Gastroesophageal sphincter (tissue), 4 donors: ENCODE measurements around the gene FAM50A. TPM values are rescaled to one million over a fixed set of nuclear protein-coding genes. Genes with fewer than 3 reads are reported as not detected.

Source experiments
- ATAC-seq: fragments of 150-250 bp; one replicate; pipeline ENCODE4 v1.9.1; 2016; ENCODE audit warnings: mild to moderate bottlenecking, moderate library complexity
- H3K27ac ChIP-seq, 4 donors: fragments of 200-600 bp; sonication (generic) in 3 of 4; 1 replicate in 3 of 4; 2 replicates in 1 of 4; pipeline ENCODE4 v1.5.1; 2016 to 2019
- H3K27me3 ChIP-seq: fragments of 200-600 bp; sonication (generic); one replicate; pipeline ENCODE4 v1.5.1; 2019
- H3K36me3 ChIP-seq, 2 donors: fragments of 200-600 bp; sonication (generic); one replicate each; pipeline ENCODE4 v1.5.1; 2019; ENCODE audit warnings: control low read depth in 1 of 2
- H3K4me1 ChIP-seq, 3 donors: fragments of 200-600 bp; sonication (generic); 1 replicate in 2 of 3; 2 replicates in 1 of 3; pipeline ENCODE4 v1.5.1; 2016 to 2019; ENCODE audit warnings: control low read depth in 2 of 3
- H3K4me3 ChIP-seq, 2 donors: fragments of 200-600 bp; sonication (generic); one replicate each; pipeline ENCODE4 v1.5.1; 2019; ENCODE audit warnings: mild to moderate bottlenecking in 1 of 2, moderate library complexity in 1 of 2
- H3K9me3 ChIP-seq, 3 donors: fragments of 200-600 bp; sonication (generic); one replicate each; pipeline ENCODE4 v1.5.1; 2017 to 2019; ENCODE audit warnings: control low read depth in 2 of 3
- CTCF ChIP-seq, 4 experiments: fragments of 200-600 bp in 2 of 4; fragments of 450-650 bp in 2 of 4; sonication (generic) in 1 of 4; IDR thresholded peaks; one replicate each; pipeline ENCODE4 v1.5.1; 2017 to 2019; ENCODE audit warnings: antibody characterized with exemption in 4 of 4, mild to moderate bottlenecking in 2 of 4, moderate library complexity in 2 of 4
- EP300 ChIP-seq: sonication (generic); formaldehyde crosslinking; IDR thresholded peaks from one replicate; pipeline ENCODE4 v1.6.1; 2017; ENCODE audit warnings: antibody characterized with exemption, mild to moderate bottlenecking
- POLR2A ChIP-seq, 2 donors: fragments of 450-650 bp; IDR thresholded peaks; one replicate each; pipeline ENCODE4 v1.6.1; 2017; ENCODE audit warnings: antibody characterized with exemption in 2 of 2, mild to moderate bottlenecking in 2 of 2, moderate library complexity in 1 of 2
- POLR2AphosphoS5 ChIP-seq: sonication (generic); formaldehyde crosslinking; IDR thresholded peaks from one replicate; pipeline ENCODE4 v1.6.1; 2017; ENCODE audit warnings: antibody characterized with exemption
- WGBS, 2 donors: methylation state at CpG; one replicate each; pipeline ENCODE4 v1.1.5; 2018; ENCODE audit warnings: low coverage in 1 of 2; 5-methylcytosine and 5-hydroxymethylcytosine counted together
- total RNA-seq, 4 donors: library from RNA; depleted of rRNA; stranded (reverse); fragments of >200 nt; gene quantifications; one replicate each; pipeline ENCODE4 v1.1.0, GENCODE V29; 2016

The FAM50A gene
- total RNA-seq, 4 donors from 2014 or later: 49.8 to 58.2 (median 53.4) TPM

DNA sequence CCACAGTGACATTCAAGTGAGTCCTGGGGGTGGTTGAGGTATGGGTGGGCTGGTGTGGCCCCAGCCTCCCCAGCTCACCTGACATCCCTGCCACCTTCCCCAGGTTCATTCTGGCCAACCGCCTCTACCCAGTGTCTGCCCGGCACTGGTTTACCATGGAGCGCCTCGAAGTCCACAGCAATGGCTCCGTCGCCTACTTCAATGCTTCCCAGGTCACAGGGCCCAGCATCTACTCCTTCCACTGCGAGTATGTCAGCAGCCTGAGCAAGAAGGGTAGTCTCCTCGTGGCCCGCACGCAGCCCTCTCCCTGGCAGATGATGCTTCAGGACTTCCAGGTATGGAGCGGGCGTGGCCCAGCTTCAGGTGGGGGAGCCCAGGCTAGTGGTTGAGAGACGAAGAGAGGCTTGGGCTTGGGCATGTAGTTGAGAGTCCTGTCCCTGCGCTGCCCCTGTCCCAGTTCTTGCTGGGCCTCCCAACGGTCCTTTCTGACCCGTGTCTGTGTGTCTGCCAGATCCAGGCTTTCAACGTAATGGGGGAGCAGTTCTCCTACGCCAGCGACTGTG is 8.7 kb upstream of the FAM50A start:
- 100% methylated on average over 5 of the region's 19 CpGs; no CpG with 5 or more reads in 1 of the 2 donors for WGBS, 2 donors
- no peaks in the 10 kb centered on the region for H3K9me3 ChIP-seq
- H3K27ac ChIP-seq: no peak overlapping the region
- TF ChIP-seq POLR2A (IDR thresholded peaks at IDR 0.05) (no peak), CTCF (IDR thresholded peaks at IDR 0.05) (no peak)
- H3K36me3 ChIP-seq: peaks cover 0 to 54% of the 10 kb centered on the region in 2 donors
- peaks cover 0 to 43% (median 0%) of the 10 kb centered on the region in 3 donors for H3K4me1 ChIP-seq
- H3K27me3 ChIP-seq: no peaks in the 10 kb centered on the region
- no peak for ATAC-seq
- H3K4me3 ChIP-seq: no peak overlapping the region

GRCh38 chrX:154436374-154436982 is 7.5 kb upstream of the FAM50A start:
- no peaks in the 10 kb centered on the region for H3K9me3 ChIP-seq
- peaks cover 0 to 65% of the 10 kb centered on the region in 2 donors for H3K36me3 ChIP-seq
- no peaks in the 10 kb centered on the region for H3K27me3 ChIP-seq
- ATAC-seq: peak; percentile 56
- H3K4me1 ChIP-seq: peaks cover 0 to 39% (median 0%) of the 10 kb centered on the region in 3 donors
- 0 to 25% methylated on average over 1 to 6 of the region's 78 CpGs for WGBS, 2 donors
- peak overlapping the region; percentile 90 to 96 (median 93) for H3K27ac ChIP-seq
- peak overlapping the region; percentile 79 to 83 for H3K4me3 ChIP-seq
- TF ChIP-seq CTCF (IDR thresholded peaks at IDR 0.05) (no peak), EP300 (no peak), POLR2A (IDR thresholded peaks at IDR 0.05) (no peak), POLR2AphosphoS5 (no peak)

GRCh38 chrX:154436983-154437752 is 6.8 kb upstream of the FAM50A start, which contains the start of gene GDI1:
Gene GDI1 (plus strand): TSS chrX:154437154. CDS start chrX:154437255, 101 bp downstream.
- WGBS, 2 donors: no CpG with 5 or more reads among the region's 93 CpGs
- H3K9me3 ChIP-seq: no peaks in the 10 kb centered on the region
- peak; percentile 74 for ATAC-seq
- peaks cover 0 to 39% (median 0%) of the 10 kb centered on the region in 3 donors for H3K4me1 ChIP-seq
- H3K36me3 ChIP-seq: peaks cover 0 to 65% of the 10 kb centered on the region in 2 donors
- peak within 1 kb of the TSS; percentile 79 to 83 for H3K4me3 ChIP-seq
- peak; percentile 56 for TF ChIP-seq POLR2AphosphoS5
- no peak for TF ChIP-seq CTCF (IDR thresholded peaks at IDR 0.05)
- no peak for TF ChIP-seq EP300
- peak; percentile 30 to 61 for TF ChIP-seq POLR2A (IDR thresholded peaks at IDR 0.05)
- no peaks in the 10 kb centered on the region for H3K27me3 ChIP-seq
- H3K27ac ChIP-seq: peak within 1 kb of the TSS; percentile 90 to 96 (median 93)

DNA sequence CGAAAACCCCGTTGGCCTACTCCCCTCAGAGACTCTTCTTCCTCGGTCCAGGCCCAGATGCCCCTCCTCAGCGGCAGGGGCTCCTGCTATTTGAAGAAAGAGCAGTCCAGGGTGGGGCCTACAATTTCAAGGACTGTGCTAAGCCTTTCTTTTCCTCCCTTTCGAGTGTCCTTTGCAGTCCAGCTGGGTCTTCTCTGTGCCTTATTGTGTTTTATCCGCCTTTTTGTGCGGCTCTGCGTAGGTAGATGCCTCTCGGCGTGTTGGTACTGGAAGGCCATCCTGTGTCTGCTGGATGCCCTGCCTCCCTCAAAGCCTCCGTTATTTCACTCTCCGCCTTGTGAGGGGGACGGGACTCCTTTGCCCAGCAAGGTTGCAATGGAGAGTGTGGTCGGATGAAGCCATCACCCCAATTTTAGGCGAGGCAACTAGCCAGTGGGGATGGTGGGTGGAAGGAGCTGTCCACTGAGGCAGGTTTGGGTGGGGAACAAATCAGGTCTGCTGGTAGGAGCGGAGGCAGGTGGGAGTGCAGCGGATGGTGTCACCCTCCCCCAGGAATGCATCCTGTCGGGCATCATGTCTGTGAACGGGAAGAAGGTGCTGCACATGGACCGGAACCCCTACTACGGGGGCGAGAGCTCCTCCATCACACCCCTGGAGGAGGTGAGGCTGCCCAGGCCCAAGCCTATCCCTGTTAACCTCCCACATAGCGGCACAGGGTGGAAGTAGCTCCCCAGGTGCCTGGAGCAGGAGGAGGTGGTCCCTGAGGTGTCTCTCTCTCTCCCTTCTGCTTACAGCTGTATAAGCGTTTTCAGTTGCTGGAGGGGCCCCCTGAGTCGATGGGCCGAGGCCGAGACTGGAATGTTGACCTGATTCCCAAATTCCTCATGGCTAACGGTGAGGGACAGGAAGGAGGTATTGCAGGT is 5.7 kb upstream of the FAM50A start:
- H3K4me3 ChIP-seq: peak overlapping the region; percentile 79 to 83
- no peaks in the 10 kb centered on the region for H3K27me3 ChIP-seq
- WGBS, 2 donors: 0 to 25% methylated on average over 1 to 7 of the region's 28 CpGs
- peaks cover 0 to 43% (median 0%) of the 10 kb centered on the region in 3 donors for H3K4me1 ChIP-seq
- no peak for ATAC-seq
- peaks cover 0 to 62% of the 10 kb centered on the region in 2 donors for H3K36me3 ChIP-seq
- H3K27ac ChIP-seq: peak overlapping the region; percentile 90 to 96 (median 93)
- TF ChIP-seq POLR2AphosphoS5 (no peak), EP300 (no peak), CTCF (IDR thresholded peaks at IDR 0.05) (no peak), POLR2A (IDR thresholded peaks at IDR 0.05) (no peak)
- no peaks in the 10 kb centered on the region for H3K9me3 ChIP-seq
